ENCODE results near the gene MRPL24. TPM values are rescaled to one million over a fixed set of nuclear protein-coding genes. Genes with fewer than 3 reads are reported as not detected.
A peak's percentile ranks its signal among the peaks of the same experiment; 100 is the strongest.

Gene MRPL24
- total RNA-seq (ENCODE audit: low replicate concordance), result 19.0 and 42.8 TPM in 2 replicates

GRCh38 chr1:156740741-156741480 lies at the start of gene MRPL24:
TSS of gene MRPL24 (minus strand) at chr1:156741088. CDS start at chr1:156738704, 2,384 bp downstream.
- H3K4me3 ChIP-seq (ENCODE audit: low read depth, low read length), result peak within 1 kb of the TSS; percentile 97
- TF ChIP-seq CTCF (IDR thresholded peaks at IDR 0.05; ENCODE audit: insufficient read depth, low read length), result no peak
- peak; percentile 99 for DNase-seq (ENCODE audit: low read depth)

GRCh38 chr1:156789621-156790318 lies 48.9 kb upstream of the MRPL24 start:
- H3K4me3 ChIP-seq (ENCODE audit: low read depth, low read length), result no peak overlapping the region
- no peak for DNase-seq (ENCODE audit: low read depth)
- no peak for TF ChIP-seq CTCF (IDR thresholded peaks at IDR 0.05; ENCODE audit: insufficient read depth, low read length)

GRCh38 chr1:156788136-156788535 lies 47.2 kb upstream of the MRPL24 start:
- no peak for DNase-seq (ENCODE audit: low read depth)
- TF ChIP-seq CTCF (IDR thresholded peaks at IDR 0.05; ENCODE audit: insufficient read depth, low read length), result no peak
- no peak overlapping the region for H3K4me3 ChIP-seq (ENCODE audit: low read depth, low read length)

GRCh38 chr1:156786640-156787039 lies 45.8 kb upstream of the MRPL24 start:
- H3K4me3 ChIP-seq (ENCODE audit: low read depth, low read length), result no peak overlapping the region
- no peak for TF ChIP-seq CTCF (IDR thresholded peaks at IDR 0.05; ENCODE audit: insufficient read depth, low read length)

GRCh38 chr1:156785458-156785857 lies 44.6 kb upstream of the MRPL24 start:
- DNase-seq (ENCODE audit: low read depth), result no peak
- no peak for TF ChIP-seq CTCF (IDR thresholded peaks at IDR 0.05; ENCODE audit: insufficient read depth, low read length)

More at GRCh38 chr1:156786640-156787039, 45.8 kb upstream of the MRPL24 start:
- DNase-seq (ENCODE audit: low read depth), result no peak

GRCh38 chr1:156781585-156782186 lies 40.8 kb upstream of the MRPL24 start:
- no peak overlapping the region for H3K4me3 ChIP-seq (ENCODE audit: low read depth, low read length)
- peak; percentile 71 for DNase-seq (ENCODE audit: low read depth)
- no peak for TF ChIP-seq CTCF (IDR thresholded peaks at IDR 0.05; ENCODE audit: insufficient read depth, low read length)

More at GRCh38 chr1:156785458-156785857, 44.6 kb upstream of the MRPL24 start:
- H3K4me3 ChIP-seq (ENCODE audit: low read depth, low read length), result no peak overlapping the region
